ENCODE data around the gene SLC1A7.

The SLC1A7 gene

GRCh38 chr1:53174971-53175913 is 32.8 kb upstream of the SLC1A7 start:
- no peak for TF ChIP-seq CTCF (IDR thresholded peaks at IDR 0.05)
- Histone ChIP-seq H3K4me3 (no peak overlapping the region), H3K27ac (peak overlapping the region in 1 of 2 donors; percentile 15)
- DNase-seq (ENCODE audit: low spot score): peak; percentile 35

GRCh38 chr1:53172426-53173128 is 30.1 kb upstream of the SLC1A7 start:
- no peak for TF ChIP-seq CTCF (IDR thresholded peaks at IDR 0.05)
- DNase-seq (ENCODE audit: low spot score): peak; percentile 45
- Histone ChIP-seq H3K27ac (peak overlapping the region in 1 of 2 donors; percentile 5), H3K4me3 (no peak overlapping the region)

- peak; percentile 56 for DNase-seq (ENCODE audit: low spot score)
- TF ChIP-seq CTCF (IDR thresholded peaks at IDR 0.05): no peak
- Histone ChIP-seq H3K4me3 (no peak overlapping the region), H3K27ac (no peak overlapping the region)
Measured at GRCh38 chr1:53166912-53167311, 24.5 kb upstream of the SLC1A7 start.

- Histone ChIP-seq H3K4me3 (no peak overlapping the region), H3K27ac (no peak overlapping the region)
- DNase-seq (ENCODE audit: low spot score): peak; percentile 28
- no peak for TF ChIP-seq CTCF (IDR thresholded peaks at IDR 0.05)
Measured at GRCh38 chr1:53166366-53166765, 23.9 kb upstream of the SLC1A7 start.

- no peak for TF ChIP-seq CTCF (IDR thresholded peaks at IDR 0.05)
- peak; percentile 40 for DNase-seq (ENCODE audit: low spot score)
- Histone ChIP-seq H3K4me3 (no peak overlapping the region), H3K27ac (no peak overlapping the region)
Measured at GRCh38 chr1:53165408-53165961, 23.0 kb upstream of the SLC1A7 start.

- H3K27ac ChIP-seq: no peak overlapping the region
- no peak for TF ChIP-seq CTCF (IDR thresholded peaks at IDR 0.05)
- H3K4me3 ChIP-seq: no peak overlapping the region
- DNase-seq (ENCODE audit: low spot score): peak; percentile 22
Measured at GRCh38 chr1:53163291-53163768, 20.9 kb upstream of the SLC1A7 start.
